Measurements from ENCODE around the gene SLC6A1. TPM values are rescaled to one million over a fixed set of nuclear protein-coding genes. Genes with fewer than 3 reads are reported as not detected.

The SLC6A1 gene
- total RNA-seq, 6 experiments from 2014 or later, result 14.5 to 70.1 (median 37.3) TPM

DNA sequence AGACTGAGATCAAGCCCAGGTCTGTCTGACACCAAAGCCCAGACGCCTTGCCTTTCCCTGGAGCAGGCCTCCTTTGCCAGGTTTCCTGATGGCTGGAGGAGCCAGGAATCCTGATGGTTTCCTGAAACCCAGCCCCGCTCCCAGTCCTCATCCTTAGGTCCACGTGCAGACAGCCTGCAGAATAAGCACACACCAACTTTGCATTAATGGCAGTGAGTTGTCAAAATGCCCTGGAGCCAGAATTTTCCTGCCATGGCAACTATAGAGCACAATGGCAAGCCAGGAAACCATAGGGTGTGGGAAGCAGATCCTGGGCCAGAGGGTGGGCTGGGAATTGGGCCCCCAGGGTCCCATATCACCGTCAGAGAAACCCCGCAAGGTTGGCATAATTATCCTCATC, 94.3 kb downstream of the SLC6A1 start:
- TF ChIP-seq, protein P1, sequence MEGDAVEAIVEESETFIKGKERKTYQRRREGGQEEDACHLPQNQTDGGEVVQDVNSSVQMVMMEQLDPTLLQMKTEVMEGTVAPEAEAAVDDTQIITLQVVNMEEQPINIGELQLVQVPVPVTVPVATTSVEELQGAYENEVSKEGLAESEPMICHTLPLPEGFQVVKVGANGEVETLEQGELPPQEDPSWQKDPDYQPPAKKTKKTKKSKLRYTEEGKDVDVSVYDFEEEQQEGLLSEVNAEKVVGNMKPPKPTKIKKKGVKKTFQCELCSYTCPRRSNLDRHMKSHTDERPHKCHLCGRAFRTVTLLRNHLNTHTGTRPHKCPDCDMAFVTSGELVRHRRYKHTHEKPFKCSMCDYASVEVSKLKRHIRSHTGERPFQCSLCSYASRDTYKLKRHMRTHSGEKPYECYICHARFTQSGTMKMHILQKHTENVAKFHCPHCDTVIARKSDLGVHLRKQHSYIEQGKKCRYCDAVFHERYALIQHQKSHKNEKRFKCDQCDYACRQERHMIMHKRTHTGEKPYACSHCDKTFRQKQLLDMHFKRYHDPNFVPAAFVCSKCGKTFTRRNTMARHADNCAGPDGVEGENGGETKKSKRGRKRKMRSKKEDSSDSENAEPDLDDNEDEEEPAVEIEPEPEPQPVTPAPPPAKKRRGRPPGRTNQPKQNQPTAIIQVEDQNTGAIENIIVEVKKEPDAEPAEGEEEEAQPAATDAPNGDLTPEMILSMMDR (IDR thresholded peaks at IDR 0.05), result no peak
- TF ChIP-seq POLR2A (IDR thresholded peaks at IDR 0.05), result no peak
- Histone ChIP-seq H3K36me3 (no peaks in the 10 kb centered on the region), H3K27ac (no peak overlapping the region), H3K4me3 (no peak overlapping the region), H3K4me1 (no peaks in the 10 kb centered on the region), H3K27me3 (no peaks in the 10 kb centered on the region), H3K9me3 (no peaks in the 10 kb centered on the region)
- ATAC-seq (no peak), DNase-seq (no peak)
- intact Hi-C loops (cut with DNase I), result no loop called here
- 71% methylated on average over 3 of the region's 5 CpGs for WGBS (ENCODE audit: insufficient coverage, low coverage, low lambda C conversion rate, missing lambda C conversion rate)

DNA sequence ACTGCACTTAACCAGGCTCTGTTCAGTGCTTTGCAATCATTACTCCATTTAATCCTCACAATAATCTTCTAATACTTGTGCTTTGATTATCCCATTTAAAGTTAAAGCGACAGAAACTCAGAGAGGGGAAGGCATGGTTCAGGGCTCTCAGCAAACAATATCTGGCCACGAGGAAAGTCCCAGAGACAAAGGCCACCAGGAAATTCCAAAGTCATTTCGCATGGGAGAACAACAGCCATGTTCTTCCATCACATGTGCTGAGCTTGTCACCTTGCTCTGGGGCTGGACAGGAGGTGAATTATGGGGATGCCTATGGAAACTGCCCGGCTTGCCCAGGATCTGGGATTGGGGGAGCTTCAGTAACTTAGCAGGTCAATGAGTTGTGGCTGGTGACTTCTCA, 95.5 kb downstream of the SLC6A1 start:
- no peaks in the 10 kb centered on the region for H3K9me3 ChIP-seq
- DNase-seq, result no peak
- H3K4me1 ChIP-seq, result no peaks in the 10 kb centered on the region
- H3K4me3 ChIP-seq, result no peak overlapping the region
- 57% methylated on average over 2 of the region's 4 CpGs for WGBS (ENCODE audit: insufficient coverage, low coverage, low lambda C conversion rate, missing lambda C conversion rate)
- intact Hi-C loops (cut with DNase I), result no loop called here
- no peaks in the 10 kb centered on the region for H3K36me3 ChIP-seq
- TF ChIP-seq, protein P1 (IDR thresholded peaks at IDR 0.05), result no peak
- no peak for TF ChIP-seq POLR2A (IDR thresholded peaks at IDR 0.05)
- no peak for ATAC-seq
- no peak overlapping the region for H3K27ac ChIP-seq
- no peaks in the 10 kb centered on the region for H3K27me3 ChIP-seq

DNA sequence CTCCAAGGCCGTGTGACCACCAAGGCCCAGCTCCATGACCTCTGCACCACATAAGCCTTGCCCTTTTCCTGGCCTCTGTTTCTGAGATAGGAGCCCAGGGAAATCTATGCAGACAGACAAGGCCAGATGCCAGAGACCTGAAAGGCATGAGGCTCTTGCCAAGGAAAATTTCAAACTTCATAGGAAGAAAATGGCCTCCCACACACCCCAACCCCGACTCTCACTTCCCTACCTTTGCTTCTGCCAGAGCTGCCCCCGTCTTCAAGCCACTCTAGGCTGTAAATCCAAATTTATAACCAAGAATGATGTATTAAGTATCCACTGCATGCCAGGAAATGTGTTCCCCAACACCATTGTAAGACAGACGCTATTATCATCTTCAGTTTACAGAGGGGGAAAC, 96.3 kb downstream of the SLC6A1 start:
- no peak overlapping the region for H3K4me3 ChIP-seq
- no peaks in the 10 kb centered on the region for H3K36me3 ChIP-seq
- TF ChIP-seq, protein P1 (IDR thresholded peaks at IDR 0.05), result no peak
- no peak for TF ChIP-seq POLR2A (IDR thresholded peaks at IDR 0.05)
- H3K9me3 ChIP-seq, result no peaks in the 10 kb centered on the region
- ATAC-seq (no peak), DNase-seq (no peak)
- intact Hi-C loops (cut with DNase I), result no loop called here
- H3K27ac ChIP-seq, result no peak overlapping the region
- H3K4me1 ChIP-seq, result no peaks in the 10 kb centered on the region
- 46% methylated on average over 2 of the region's 4 CpGs for WGBS (ENCODE audit: insufficient coverage, low coverage, low lambda C conversion rate, missing lambda C conversion rate)
- no peaks in the 10 kb centered on the region for H3K27me3 ChIP-seq

Other genes starting within 250 kb of the SLC6A1 start
- under 1 TPM in 5 of 6 experiments, not detected in 1; 0.06 to 0.42 (median 0.12) TPM for gene SLC6A11, start 176.5 kb upstream of the SLC6A1 start, total RNA-seq
- under 1 TPM in 4 of 6 experiments, not detected in 2; 0.14 to 0.66 (median 0.41) TPM for gene HRH1, start 161.7 kb downstream of the SLC6A1 start, total RNA-seq